GM19023 (cell line): ENCODE results near the gene PRKG1.

Experiments used
- ATAC-seq: cut with Tn5 transposase; IDR thresholded peaks from one replicate; pipeline ENCODE4 v1.9.1; 2021; ENCODE audit warnings: mild to moderate bottlenecking, moderate library complexity; ENCODE audit not compliant: unreplicated experiment

PRKG1 gene

DNA sequence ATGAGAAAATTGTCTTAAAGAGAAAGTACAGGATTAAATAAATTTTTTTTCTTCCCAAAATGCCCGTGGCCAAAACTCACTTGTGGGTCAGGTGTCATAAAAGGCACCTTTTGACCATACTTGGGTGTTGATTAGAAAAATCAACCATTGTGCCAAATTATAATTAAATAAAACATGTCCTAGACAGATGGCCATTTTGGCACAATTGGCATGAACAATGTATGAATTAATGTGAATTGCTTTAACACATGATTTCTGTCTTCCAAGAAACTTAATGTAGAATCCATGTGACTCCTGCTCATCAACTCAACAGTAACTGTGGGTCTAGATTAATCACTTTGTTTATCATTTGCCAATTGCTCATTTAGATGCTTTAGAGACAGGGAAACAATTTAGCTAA is 561.1 kb downstream of the PRKG1 start:
- ATAC-seq: no peak

DNA sequence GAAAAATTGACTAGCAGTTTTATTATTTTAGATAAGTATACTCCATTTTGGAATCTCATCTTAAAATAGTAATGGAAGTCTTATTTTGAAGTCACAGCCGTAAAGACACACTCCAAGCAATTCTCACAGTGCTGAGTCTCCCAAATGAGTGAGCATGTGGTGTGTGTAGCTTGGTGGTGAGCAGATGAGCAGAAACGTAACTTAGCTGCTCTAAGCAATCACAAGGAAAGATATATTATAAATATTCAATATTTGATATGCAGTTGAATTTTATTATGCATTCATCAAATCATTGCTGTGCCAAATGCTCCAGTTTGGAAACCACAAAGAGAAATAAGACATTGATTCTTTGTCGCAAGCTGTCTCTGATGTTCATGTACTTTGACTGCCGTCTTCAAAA is 563.9 kb downstream of the PRKG1 start:
- ATAC-seq: no peak

DNA sequence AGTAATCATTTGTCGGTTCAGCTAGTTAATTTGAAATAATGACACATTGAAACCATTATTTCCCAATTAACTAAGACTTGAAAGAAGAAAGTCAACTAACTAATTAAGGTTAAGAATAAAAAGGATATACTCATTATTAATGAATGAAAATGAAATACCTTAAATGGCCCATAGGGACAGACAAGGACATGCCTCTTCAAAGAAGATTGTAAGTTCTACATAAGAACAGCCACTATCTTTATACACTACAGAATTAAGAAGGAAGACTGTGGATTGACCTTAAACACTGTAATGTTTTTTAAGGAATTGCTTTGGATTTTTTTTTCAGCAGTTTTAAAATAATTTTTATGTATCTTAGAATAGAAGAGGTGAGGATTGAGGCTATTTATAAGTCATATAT is 564.5 kb downstream of the PRKG1 start:
- ATAC-seq: no peak

DNA sequence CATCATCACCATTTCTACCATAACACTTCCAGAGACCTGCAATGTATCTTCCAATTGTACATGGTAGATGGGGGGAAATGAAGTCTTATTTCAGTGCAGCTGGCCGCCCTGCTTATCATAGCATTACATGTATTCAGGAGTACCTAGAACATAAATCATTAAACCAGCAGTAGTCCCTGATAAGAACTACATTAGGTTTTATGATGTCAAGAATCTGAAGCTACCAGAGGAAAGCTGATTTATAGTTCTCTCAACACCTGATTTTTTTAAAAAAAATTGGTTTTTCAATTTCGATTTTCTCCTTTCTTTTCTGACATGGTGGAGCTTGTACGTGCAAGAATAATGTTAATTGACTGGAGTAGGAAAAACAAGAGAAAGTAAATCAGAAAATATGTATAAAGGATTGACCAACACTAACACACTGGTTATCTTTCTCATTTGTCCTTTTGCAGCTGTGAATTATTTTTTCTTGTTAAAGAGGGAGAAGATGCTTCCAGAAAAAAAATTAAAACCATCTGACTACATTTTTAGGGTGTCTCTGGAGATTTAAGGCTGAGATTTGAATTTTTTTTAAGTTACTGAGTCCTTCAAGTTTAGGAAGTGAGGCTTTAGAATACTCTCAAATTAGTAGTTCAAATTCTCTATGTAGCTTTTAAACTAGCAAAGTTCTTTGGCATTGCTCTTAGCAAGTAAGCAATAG is 566.0 kb downstream of the PRKG1 start:
- ATAC-seq: no peak

DNA sequence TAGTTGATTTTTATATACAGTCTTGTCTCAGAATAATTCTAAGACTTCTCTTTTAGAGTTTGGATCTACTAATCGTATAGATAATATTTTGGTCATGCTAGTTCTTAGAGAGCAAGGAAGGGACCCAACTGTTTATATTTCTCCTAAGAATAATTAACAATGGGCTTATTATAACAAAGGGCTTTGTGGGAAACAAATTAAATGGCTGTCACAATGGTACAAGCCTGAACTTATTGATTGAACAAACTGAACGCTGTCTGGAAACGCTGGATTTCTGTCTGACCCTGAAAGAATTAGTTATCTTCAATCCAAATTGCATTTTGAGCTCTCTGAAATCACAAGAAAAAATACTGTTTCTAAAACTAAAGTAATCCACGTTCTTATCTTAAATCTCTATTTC is 568.3 kb downstream of the PRKG1 start:
- no peak for ATAC-seq

DNA sequence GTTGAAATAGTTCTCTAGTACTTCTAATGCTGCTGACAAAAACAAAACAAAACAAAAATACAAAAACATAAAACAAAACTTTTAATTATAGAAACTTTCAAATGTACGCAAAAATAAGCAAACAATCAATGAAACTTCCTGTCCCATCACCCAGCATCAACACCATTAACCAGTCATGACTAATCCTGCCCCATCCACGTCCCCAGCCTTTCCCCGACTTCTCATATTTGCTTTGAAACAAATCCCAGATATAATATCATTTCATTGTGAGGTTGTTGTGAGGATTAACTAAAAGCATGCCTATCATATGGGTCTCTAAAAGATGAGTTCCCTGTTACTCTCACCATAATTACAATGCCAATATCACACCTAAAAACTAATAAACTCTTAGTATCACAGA is 569.4 kb downstream of the PRKG1 start:
- ATAC-seq: no peak

DNA sequence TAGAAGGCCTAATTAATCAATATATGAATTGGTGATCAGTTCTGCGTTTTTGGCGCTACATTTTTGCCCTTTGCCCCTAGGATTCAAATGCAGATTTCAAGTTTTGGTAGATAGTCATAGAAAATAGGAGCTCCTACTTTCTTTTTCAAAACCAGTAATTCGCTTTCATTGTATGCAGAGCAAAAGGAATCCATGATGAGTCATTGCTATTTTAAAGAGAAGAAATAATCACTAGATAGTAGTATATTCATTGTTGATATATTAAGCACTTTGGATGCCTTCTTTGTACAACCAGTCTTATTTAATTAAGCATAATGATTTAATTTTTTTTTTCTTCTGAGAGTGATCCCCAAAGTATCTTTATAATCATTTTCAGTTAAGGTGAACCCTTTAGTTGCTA is 574.8 kb downstream of the PRKG1 start:
- ATAC-seq: no peak

DNA sequence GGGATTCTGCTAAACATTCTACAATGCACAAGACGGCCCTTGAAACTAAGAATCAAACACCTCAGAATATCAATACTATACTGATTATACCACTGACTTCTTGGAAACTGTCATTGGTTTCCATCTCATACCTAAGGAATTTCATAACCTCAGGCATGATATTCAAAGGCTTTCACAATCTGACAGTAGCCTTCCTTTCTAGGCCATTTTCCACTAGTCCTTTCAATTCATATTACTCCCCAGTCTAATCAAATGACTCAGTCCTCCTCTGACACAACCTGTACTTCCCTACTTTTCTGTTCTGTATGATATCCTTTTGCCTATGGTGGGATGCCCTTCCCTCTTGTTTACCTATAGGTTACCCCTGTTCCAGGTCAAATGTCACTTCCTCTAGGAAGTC is 576.8 kb downstream of the PRKG1 start:
- no peak for ATAC-seq

DNA sequence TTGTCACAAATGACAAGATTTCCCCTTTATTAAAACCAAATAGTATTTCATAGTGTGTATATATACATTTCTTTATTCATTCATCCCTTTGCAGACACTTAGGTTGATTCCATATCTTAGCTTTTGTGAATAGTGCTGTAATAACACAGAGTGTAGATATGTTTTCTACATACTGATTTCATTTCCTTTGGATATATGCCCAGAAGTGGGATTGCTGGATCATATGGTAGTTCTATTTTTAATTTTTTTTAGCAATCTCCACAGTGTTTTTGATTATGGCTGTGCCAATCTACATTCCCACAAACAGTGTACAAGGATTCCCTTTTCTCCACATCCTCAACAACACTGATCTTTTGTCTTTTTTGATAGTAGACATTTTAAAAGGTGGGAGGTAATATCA is 578.7 kb downstream of the PRKG1 start:
- ATAC-seq: no peak

DNA sequence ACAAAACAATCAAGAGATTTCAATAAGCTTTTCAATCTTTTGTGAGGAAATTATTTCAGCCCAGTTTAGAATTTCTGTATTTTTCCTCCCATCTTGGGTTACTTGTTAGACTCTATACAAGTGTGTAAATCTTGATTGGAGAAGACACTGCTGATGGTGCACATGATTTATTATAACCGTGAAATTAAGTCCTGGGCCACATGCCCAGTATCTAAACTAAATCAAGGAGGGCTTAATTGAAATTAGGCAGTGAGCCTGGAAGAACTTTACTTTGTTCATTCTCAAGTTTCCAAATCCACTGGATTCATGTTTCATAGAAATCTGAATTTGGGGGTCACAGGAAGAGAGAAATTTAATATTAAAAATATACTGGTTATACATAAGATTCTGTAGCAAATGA is 580.6 kb downstream of the PRKG1 start:
- no peak for ATAC-seq

DNA sequence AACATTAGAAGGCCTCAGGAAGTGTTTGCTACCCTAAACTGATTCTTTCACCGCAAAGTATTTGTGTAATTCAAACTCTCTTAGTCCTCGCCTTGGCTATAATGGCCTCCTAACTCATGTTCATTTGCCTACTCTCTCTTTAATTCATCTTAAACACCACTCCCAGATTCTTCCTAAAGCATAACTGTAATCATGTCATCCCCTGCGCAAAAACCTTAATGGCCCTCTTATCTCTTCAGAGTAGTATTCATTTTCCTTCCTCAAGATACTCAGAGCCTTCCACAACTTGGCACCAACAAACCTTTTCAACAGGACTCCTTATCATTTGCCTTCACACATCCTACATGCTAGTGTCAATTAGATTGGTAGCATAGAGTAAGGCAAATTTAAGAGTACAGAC is 582.2 kb downstream of the PRKG1 start:
- no peak for ATAC-seq

DNA sequence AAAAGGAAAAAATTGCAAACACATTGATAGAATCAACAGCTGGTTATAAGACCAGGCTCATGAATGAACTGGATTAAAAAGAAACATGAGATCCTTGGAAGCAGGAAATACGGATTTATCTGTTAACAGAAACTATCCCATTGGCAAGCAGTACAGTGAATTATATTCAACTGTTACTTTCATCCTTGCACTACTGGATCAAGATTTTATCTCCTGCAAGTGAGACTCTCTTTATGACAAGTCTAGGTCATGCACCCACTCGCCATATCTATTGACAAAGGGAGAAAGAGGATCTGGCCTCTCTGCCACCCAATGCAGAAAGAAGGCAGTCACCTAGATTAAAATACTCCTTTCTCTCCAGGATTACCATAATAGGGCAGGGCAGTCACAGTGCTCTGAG is 583.7 kb downstream of the PRKG1 start:
- no peak for ATAC-seq

DNA sequence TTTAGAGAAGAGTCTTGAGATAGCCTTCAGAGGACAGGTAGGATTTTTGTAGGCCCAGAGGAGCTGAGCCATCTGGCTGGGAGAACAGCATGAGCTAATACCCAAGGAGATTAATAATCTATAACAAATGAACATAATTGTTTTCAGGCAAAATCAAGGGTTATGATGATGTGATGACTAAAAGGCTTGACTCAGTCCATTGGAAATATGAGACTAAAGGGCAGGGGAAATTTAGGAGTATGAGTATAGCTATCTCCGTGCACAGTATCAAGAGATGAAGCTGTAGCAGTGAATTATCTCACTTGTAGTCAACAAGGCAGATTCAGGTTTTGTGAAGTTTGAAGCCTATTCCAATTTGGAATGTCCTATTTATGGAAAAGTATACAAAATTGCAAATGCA is 585.1 kb downstream of the PRKG1 start:
- no peak for ATAC-seq

DNA sequence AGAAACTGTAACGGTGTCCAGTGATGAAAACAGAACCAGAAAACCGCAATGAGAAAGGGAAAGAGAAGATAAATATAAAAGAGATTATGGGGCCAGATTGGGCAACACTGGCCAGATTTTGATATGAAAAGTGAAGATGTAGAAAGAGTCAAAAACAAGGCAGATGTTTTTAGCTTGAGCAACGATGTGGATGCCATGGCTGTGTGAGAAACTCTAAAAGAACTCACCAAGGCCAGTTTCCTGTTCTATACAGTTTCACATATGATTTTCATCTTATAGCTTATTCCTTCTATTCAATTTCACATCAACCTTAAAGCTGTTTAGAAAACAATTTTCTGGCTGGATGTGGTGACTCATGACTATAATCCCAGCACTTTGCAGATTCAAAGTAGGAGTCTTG is 588.8 kb downstream of the PRKG1 start:
- ATAC-seq: no peak

DNA sequence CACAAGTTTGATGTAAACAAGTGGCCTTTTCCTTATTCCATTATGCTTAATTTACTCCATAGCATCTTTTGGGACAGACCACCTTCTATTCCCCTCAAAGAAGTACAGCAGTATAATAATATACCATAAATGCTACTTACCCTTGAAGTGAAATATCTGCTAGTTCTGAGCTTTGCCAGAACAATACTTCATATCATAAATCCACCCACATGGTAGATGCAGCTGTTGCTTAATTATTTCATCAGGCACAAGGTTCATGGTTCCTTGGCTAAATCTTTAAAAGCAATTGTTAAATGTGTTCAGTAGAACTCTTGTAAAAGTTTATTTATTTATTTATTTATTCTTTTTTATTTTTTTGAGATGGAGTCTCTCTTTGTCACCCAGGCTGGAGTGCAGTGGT is 592.2 kb downstream of the PRKG1 start:
- no peak for ATAC-seq

DNA sequence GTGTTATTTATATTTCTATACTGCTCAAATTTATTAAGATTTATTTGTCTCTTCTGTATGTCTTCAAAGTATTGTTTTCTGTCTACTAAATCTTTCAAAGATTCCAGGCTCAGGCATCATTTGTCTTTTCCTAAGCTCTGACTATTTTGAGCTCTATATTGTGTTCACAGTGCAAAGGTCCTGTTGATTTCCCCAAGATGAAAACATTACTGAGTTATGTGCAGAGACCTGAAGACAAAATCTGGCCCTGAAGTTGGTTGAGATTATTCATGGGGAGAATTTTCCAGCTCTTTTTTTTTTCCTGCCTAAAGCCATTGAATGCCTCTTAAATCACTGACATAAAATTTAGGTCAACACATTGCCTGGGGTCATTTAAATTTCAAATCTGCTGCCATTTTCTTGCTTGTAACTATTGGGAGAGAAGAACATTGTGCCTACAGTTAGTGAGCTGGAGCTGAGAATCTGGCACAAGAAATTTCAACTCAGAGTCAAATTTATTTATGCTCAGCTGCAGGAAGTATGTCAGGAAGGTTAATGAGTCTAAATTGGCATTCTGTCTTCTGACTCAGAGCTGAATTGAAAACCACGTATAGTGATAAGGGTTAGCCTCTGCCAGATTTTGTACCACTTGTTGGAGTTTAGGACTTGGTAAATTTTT is 593.5 kb downstream of the PRKG1 start:
- no peak for ATAC-seq

DNA sequence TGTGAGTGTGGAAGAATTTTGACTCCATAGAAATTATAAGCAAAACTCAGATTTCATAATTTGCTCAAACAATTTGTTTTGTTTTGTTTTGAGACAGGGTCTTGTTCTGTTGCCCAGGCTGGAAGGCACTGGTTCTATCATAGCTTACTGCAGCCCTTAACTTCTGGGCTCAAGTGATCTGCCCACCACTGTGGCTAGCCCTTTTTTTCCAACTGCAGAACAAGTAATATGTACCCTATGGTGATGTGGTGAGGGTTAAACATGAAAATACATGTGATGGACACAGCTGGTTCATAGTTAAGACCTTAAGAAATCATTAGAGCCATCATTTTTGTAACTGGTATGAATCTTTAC is 594.0 kb downstream of the PRKG1 start:
- ATAC-seq: no peak

DNA sequence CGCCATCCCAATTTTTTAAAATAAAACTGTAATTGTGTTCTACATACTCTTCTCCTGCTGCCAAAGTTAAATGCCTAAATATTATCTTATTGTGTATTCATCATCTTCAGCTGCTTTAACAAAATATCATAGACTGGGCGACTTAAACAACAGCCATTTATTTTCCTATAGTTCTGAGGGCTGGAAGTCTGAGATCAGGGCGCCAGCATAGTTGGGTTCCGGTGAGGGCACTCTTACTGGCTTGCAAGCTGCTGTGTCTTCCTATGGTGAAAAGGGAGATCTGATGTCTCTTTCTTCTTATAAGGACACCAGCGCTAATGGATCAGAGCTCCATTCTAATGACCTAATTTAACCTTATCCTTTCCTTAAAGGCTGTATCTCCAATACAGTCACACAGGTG is 594.8 kb downstream of the PRKG1 start:
- ATAC-seq: no peak

DNA sequence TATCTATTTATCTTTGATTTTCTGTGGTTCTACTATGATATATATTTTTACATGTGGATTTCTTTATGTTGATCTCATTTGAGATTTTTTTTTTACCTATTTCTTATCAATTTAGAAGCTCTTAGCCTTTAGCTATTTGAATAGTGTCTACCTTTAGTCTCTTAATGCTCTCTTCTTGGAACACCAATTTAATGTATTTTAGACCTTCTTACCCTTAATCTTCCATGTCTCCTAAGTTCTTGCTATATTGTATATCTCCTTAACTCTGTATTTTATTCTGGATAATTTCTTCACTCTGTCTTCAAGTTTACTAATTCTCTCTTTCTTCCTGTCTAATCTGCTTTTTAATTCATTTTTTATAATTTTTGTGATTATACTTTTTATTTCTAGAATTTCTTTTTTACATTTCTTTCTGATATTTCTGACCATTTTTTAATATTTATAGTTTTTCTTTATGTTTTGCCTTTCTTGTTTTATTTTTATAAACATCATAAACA is 597.8 kb downstream of the PRKG1 start:
- no peak for ATAC-seq

DNA sequence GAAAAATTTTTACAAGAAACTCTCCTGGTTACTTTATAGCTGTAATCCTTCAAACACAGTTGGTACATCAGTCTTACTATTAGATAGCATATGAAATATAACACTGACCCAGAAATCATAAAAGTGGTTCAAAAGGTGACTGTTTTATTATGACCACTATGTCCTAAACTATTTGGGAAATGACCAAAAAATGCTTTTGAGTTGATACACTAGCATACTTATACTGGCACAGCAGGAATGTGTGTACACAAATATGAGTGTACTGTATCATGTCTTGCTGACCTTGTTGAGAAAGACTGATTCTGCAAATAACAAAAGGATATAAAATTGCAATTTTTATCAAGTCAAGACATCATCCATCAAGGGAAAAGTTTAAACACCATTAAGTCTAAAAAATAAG is 600.8 kb downstream of the PRKG1 start:
- no peak for ATAC-seq

DNA sequence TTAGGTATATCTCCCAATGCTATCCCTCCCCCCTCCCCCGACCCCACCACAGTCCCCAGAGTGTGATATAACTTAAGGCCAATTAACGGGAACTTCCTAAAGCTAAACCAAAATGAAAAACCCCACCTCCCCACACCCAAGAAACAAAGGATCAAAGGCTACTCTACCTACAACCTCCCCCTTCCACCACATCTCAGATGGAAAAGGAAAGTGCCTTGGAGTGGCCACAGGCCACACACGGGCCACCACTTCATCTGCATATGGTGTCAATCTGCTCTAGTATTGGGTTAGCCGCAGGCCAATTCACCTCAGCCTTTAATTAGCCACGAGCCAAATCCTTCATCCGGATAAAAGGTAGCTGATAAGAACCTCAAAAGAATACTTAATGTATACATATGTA is 605.6 kb downstream of the PRKG1 start:
- ATAC-seq: no peak

DNA sequence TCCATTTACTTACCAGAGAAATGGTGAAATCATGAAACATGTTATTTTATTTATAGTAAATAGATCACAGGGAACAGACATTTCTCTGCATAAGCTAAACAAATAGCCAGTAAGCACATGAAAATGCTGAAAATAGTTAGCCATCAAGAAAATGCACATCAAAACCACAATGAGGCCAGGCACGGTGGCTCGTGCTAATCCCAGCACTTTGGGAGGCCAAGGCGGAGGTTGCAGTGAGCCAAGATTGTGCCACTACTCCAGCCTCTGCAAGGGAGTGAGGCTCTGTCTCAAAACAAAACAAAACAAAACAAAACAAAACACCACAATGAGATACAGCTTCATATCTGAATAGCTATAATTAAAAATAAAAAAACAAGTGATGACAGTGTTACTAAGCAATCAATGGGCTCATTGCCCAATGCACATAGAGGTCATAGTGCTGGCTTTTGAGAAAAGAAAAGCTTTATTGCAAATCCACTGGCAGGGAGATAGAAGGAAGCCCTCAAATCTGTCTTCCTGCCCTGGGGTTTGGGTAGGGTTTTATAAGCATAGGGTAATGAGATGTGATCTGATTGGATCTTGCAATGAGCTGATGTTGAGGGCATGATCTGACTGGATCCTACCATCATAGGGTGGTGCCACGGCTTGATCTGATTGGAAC is 608.9 kb downstream of the PRKG1 start:
- no peak for ATAC-seq
